ENCODE data around the gene HPCAL4. TPM values are rescaled to one million over a fixed set of nuclear protein-coding genes. Genes with fewer than 3 reads are reported as not detected.

Gene HPCAL4
- total RNA-seq, 2 donors from 2014 or later: 0.66 to 9.1 TPM

DNA sequence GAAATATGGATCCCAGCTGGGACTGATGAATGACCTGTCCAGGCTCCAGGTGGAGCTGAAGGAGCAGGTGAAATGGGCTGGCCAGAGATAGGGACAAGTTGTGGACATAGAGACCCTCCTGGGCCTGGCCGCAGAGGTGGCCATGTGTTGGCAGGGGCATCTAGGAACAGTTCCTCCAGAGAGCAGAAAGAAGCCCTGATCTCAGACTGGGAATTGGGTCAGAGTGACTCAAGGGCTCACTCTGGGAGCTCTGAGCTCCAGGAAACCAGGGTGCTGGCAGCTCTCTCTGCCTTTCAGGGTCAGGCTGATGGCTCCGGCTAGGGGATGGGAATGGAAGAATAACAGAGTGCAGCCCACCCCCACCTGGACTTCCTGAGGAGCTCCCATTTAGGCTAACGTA is 22.3 kb downstream of the HPCAL4 start:
- TF ChIP-seq POLR2A (IDR thresholded peaks at IDR 0.05) (no peak), CTCF (IDR thresholded peaks at IDR 0.05) (no peak)
- H3K27ac ChIP-seq: no peak overlapping the region
- intact Hi-C loops (cut with DNase I): no loop called here
- no peaks in the 10 kb centered on the region for H3K9me3 ChIP-seq
- no peak overlapping the region for H3K4me3 ChIP-seq
- H3K27me3 ChIP-seq: no peaks in the 10 kb centered on the region
- no peak for DNase-seq
- no peak for ATAC-seq
- peaks cover 25% of the 10 kb centered on the region for H3K4me1 ChIP-seq
- WGBS, 2 donors: 87 to 91% methylated on average over 2 to 3 of the region's 3 CpGs
- H3K36me3 ChIP-seq (replicated peaks in 1 of 2; ENCODE audit: insufficient read depth in 1 of 2, low read depth in 2 of 2): no peaks in the 10 kb centered on the region

DNA sequence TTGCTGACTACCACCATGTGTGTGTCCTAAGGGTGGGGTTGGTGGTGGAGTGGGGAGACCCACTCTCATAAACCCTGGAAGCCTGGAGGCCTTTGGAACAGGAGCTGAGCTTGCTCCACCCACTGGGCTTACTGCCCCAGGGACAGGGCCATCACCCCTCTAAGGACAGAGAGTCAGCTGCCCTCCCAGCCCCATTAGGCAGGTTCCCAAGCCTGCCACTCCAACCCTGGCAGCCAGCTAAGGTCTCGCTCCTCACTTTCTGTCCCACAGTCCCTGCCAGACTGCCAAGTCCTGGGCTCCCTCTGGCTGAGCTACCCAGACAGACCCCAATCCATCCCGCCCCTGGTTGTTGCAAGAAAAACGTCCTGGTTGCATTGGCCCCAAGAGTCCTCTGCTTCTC is 23.1 kb downstream of the HPCAL4 start:
- DNase-seq (no peak), ATAC-seq (no peak)
- no peaks in the 10 kb centered on the region for H3K9me3 ChIP-seq
- TF ChIP-seq POLR2A (IDR thresholded peaks at IDR 0.05) (no peak), CTCF (IDR thresholded peaks at IDR 0.05) (no peak)
- WGBS, 2 donors: 74 to 82% methylated on average over 3 of the region's 3 CpGs
- H3K27ac ChIP-seq: no peak overlapping the region
- H3K27me3 ChIP-seq: no peaks in the 10 kb centered on the region
- no peaks in the 10 kb centered on the region for H3K36me3 ChIP-seq (replicated peaks in 1 of 2; ENCODE audit: insufficient read depth in 1 of 2, low read depth in 2 of 2)
- intact Hi-C loops (cut with DNase I): no loop called here
- H3K4me3 ChIP-seq: no peak overlapping the region
- peaks cover 25% of the 10 kb centered on the region for H3K4me1 ChIP-seq

- Histone ChIP-seq H3K9me3 (no peaks in the 10 kb centered on the region), H3K4me3 (no peak overlapping the region), H3K4me1 (peaks cover 14% of the 10 kb centered on the region), H3K27me3 (no peaks in the 10 kb centered on the region), H3K36me3 (replicated peaks in 1 of 2; ENCODE audit: insufficient read depth in 1 of 2, low read depth in 2 of 2) (no peaks in the 10 kb centered on the region), H3K27ac (no peak overlapping the region)
- no peak for TF ChIP-seq CTCF (IDR thresholded peaks at IDR 0.05)
- no peak for TF ChIP-seq POLR2A (IDR thresholded peaks at IDR 0.05)
- intact Hi-C loops (cut with DNase I): no loop called here
- no peak for ATAC-seq
- no peak for DNase-seq
- 83 to 91% methylated on average over 3 of the region's 3 CpGs for WGBS, 2 donors
Observed at GRCh38 chr1:39666772-39667171, 24.5 kb downstream of the HPCAL4 start.

GRCh38 chr1:39663559-39663958 is 27.7 kb downstream of the HPCAL4 start:
- Histone ChIP-seq H3K9me3 (no peaks in the 10 kb centered on the region), H3K27ac (no peak overlapping the region), H3K4me1 (no peaks in the 10 kb centered on the region), H3K36me3 (replicated peaks in 1 of 2; ENCODE audit: insufficient read depth in 1 of 2, low read depth in 2 of 2) (no peaks in the 10 kb centered on the region), H3K27me3 (no peaks in the 10 kb centered on the region), H3K4me3 (no peak overlapping the region)
- intact Hi-C loops (cut with DNase I): no loop called here
- DNase-seq (no peak), ATAC-seq (no peak)
- TF ChIP-seq POLR2A (IDR thresholded peaks at IDR 0.05) (no peak), CTCF (IDR thresholded peaks at IDR 0.05) (no peak)
- 79 to 96% methylated on average over 7 to 8 of the region's 8 CpGs for WGBS, 2 donors

DNA sequence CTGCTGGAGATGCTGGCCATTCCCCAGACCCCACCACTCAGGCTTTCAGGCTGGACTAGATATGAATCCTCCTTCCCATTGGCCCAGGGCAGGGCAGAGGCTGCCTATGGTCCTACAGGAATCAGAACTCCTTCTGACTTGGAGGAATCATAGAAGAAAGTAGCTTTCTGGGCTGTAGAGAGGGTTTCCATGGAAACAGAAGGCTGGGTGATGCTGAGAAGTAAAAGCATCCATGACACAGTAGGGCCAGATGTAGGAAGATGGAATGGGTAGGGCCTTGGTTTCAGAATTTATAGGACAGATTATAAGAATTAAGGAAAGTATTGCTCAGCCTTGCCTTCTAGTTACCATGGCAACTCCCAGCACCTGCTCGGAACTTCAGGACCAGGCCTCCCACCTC is 28.4 kb downstream of the HPCAL4 start:
- intact Hi-C loops (cut with DNase I): no loop called here
- ATAC-seq (no peak), DNase-seq (no peak)
- Histone ChIP-seq H3K27ac (no peak overlapping the region), H3K36me3 (replicated peaks in 1 of 2; ENCODE audit: insufficient read depth in 1 of 2, low read depth in 2 of 2) (no peaks in the 10 kb centered on the region), H3K4me3 (no peak overlapping the region), H3K9me3 (no peaks in the 10 kb centered on the region), H3K4me1 (no peaks in the 10 kb centered on the region), H3K27me3 (no peaks in the 10 kb centered on the region)
- WGBS, 2 donors: 88 to 100% methylated on average over 1 of the region's 1 CpG
- TF ChIP-seq CTCF (IDR thresholded peaks at IDR 0.05) (no peak), POLR2A (IDR thresholded peaks at IDR 0.05) (no peak)

Data from body of pancreas (tissue), 4 donors.